ENCODE data around the gene SHPK.

SHPK gene

DNA sequence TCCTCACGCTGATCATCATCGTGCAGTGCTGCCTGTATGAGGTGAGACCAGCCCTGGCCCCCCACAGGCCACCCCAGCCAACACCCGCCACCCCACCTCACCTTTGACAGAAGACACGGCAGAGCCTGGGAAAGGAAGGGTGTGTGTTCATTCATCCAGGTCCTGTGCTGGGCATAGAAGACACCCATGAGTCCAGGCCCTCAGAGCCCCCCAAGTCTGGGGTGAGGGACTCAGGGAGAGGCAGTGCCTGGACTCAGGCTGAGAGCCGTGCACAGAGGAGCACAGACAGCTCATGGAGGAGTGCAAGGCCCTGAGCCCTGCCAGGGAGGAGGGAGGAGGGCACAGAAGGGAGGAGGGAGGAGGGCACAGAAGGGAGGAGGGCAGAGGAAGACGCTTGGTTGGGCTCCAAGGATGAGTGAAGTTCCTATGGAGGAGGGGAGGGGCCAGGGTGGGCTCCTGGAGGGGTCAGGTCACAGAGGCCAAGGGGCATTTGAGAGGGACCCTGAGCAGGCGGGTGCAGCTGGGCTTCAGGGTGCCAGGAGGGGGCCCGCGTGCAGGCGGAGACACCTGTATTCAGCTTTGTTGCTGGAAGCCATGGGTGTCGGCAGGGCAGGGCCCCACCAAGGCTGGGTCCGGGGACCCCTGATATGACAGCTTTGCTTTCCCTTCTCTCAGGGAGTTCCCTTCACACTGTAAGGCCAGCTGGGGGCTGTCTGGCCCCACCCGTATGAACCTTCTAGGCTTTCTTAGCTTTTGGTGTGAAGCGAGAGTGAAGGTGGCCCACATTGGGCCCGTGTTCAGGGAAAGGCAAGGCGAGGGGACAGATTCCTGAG is 20.9 kb upstream of the SHPK start:
- H3K4me3 ChIP-seq (replicated peaks; ENCODE audit: insufficient read depth, low read length), result no peak overlapping the region
- H3K27me3 ChIP-seq (ENCODE audit: insufficient read depth, poor library complexity, severe bottlenecking), result no peaks in the 10 kb centered on the region
- TF ChIP-seq POLR2AphosphoS5 (IDR thresholded peaks at IDR 0.05; ENCODE audit: low read depth), result no peak
- TF ChIP-seq GABPA (IDR thresholded peaks at IDR 0.05; ENCODE audit: low read depth), result no peak
- TF ChIP-seq SPI1 (IDR thresholded peaks at IDR 0.05; ENCODE audit: borderline replicate concordance, low read depth), result no peak
- TF ChIP-seq, protein P1, sequence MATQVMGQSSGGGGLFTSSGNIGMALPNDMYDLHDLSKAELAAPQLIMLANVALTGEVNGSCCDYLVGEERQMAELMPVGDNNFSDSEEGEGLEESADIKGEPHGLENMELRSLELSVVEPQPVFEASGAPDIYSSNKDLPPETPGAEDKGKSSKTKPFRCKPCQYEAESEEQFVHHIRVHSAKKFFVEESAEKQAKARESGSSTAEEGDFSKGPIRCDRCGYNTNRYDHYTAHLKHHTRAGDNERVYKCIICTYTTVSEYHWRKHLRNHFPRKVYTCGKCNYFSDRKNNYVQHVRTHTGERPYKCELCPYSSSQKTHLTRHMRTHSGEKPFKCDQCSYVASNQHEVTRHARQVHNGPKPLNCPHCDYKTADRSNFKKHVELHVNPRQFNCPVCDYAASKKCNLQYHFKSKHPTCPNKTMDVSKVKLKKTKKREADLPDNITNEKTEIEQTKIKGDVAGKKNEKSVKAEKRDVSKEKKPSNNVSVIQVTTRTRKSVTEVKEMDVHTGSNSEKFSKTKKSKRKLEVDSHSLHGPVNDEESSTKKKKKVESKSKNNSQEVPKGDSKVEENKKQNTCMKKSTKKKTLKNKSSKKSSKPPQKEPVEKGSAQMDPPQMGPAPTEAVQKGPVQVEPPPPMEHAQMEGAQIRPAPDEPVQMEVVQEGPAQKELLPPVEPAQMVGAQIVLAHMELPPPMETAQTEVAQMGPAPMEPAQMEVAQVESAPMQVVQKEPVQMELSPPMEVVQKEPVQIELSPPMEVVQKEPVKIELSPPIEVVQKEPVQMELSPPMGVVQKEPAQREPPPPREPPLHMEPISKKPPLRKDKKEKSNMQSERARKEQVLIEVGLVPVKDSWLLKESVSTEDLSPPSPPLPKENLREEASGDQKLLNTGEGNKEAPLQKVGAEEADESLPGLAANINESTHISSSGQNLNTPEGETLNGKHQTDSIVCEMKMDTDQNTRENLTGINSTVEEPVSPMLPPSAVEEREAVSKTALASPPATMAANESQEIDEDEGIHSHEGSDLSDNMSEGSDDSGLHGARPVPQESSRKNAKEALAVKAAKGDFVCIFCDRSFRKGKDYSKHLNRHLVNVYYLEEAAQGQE (IDR thresholded peaks at IDR 0.05; ENCODE audit: insufficient replicate concordance, low read depth), result no peak
- TF ChIP-seq, protein P2, sequence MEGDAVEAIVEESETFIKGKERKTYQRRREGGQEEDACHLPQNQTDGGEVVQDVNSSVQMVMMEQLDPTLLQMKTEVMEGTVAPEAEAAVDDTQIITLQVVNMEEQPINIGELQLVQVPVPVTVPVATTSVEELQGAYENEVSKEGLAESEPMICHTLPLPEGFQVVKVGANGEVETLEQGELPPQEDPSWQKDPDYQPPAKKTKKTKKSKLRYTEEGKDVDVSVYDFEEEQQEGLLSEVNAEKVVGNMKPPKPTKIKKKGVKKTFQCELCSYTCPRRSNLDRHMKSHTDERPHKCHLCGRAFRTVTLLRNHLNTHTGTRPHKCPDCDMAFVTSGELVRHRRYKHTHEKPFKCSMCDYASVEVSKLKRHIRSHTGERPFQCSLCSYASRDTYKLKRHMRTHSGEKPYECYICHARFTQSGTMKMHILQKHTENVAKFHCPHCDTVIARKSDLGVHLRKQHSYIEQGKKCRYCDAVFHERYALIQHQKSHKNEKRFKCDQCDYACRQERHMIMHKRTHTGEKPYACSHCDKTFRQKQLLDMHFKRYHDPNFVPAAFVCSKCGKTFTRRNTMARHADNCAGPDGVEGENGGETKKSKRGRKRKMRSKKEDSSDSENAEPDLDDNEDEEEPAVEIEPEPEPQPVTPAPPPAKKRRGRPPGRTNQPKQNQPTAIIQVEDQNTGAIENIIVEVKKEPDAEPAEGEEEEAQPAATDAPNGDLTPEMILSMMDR (IDR thresholded peaks at IDR 0.05; ENCODE audit: insufficient read depth, low read length), result no peak
- DNase-seq (ENCODE audit: low read depth in 1 of 2, low spot score in 1 of 2), result no peak
- no peak overlapping the region for H3K27ac ChIP-seq (replicated peaks)

DNA sequence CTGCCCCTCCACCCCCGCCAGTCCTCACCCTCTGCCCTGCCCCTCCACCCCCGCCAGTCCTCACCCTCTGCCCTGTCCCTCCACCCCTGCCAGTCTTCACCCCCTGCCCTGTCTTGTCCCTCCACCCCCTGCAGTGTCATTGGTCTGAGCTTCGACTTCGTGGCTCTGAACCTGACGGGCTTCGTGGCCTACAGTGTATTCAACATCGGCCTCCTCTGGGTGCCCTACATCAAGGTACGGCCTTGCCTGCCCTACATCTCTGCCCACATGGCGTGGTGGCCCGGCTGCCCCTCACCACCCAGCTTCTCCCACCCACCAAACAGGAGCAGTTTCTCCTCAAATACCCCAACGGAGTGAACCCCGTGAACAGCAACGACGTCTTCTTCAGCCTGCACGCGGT is 20.3 kb upstream of the SHPK start:
- H3K4me3 ChIP-seq (replicated peaks; ENCODE audit: insufficient read depth, low read length), result no peak overlapping the region
- DNase-seq (ENCODE audit: low read depth in 1 of 2, low spot score in 1 of 2), result no peak
- H3K27me3 ChIP-seq (ENCODE audit: insufficient read depth, poor library complexity, severe bottlenecking), result no peaks in the 10 kb centered on the region
- H3K27ac ChIP-seq (replicated peaks), result no peak overlapping the region
- TF ChIP-seq SPI1 (IDR thresholded peaks at IDR 0.05; ENCODE audit: borderline replicate concordance, low read depth) (no peak), POLR2AphosphoS5 (IDR thresholded peaks at IDR 0.05; ENCODE audit: low read depth) (no peak), GABPA (IDR thresholded peaks at IDR 0.05; ENCODE audit: low read depth) (no peak)
- TF ChIP-seq, protein P2 (IDR thresholded peaks at IDR 0.05; ENCODE audit: insufficient read depth, low read length), result no peak
- TF ChIP-seq, protein P1 (IDR thresholded peaks at IDR 0.05; ENCODE audit: insufficient replicate concordance, low read depth), result no peak

DNA sequence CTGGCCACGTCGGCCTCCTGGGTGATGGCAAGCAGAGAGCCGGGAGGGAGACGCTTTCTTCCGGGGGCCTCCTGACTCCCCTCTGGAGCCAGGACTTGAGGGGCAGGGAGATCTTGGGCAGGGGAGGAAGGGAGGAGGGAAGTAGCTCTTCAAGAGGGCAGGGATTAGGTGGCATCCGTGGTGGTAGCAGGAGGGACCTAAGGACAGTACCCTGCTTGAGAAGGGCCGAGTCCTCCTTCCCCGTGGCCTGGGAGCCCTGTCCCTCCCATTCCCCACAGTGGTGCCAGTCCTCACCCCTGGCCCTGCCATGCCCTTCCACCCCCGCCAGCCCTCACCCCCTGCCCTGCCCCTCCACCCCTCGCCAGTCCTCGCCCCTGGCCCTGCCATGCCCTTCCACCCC is 19.7 kb upstream of the SHPK start:
- TF ChIP-seq POLR2AphosphoS5 (IDR thresholded peaks at IDR 0.05; ENCODE audit: low read depth) (no peak), GABPA (IDR thresholded peaks at IDR 0.05; ENCODE audit: low read depth) (no peak), SPI1 (IDR thresholded peaks at IDR 0.05; ENCODE audit: borderline replicate concordance, low read depth) (no peak)
- TF ChIP-seq, protein P2 (IDR thresholded peaks at IDR 0.05; ENCODE audit: insufficient read depth, low read length), result no peak
- TF ChIP-seq, protein P1 (IDR thresholded peaks at IDR 0.05; ENCODE audit: insufficient replicate concordance, low read depth), result no peak

More for the DNA sequence above, 19.7 kb upstream of the SHPK start:
- Histone ChIP-seq H3K4me3 (replicated peaks; ENCODE audit: insufficient read depth, low read length) (no peak overlapping the region), H3K27ac (replicated peaks) (no peak overlapping the region), H3K27me3 (ENCODE audit: insufficient read depth, poor library complexity, severe bottlenecking) (no peaks in the 10 kb centered on the region)
- DNase-seq (ENCODE audit: low read depth in 1 of 2, low spot score in 1 of 2), result no peak
